ENCODE results near the gene TALDO1.
A peak's percentile ranks its signal among the peaks of the same experiment; 100 is the strongest.

The TALDO1 gene

GRCh38 chr11:747158-748006 lies at the start of gene TALDO1:
Gene TALDO1 (plus strand): TSS chr11:747464. CDS start chr11:747482, 18 bp downstream.
- in situ Hi-C loops (cut with HindIII; ENCODE audit: low pct_unique_long_range_greater_than_20kb, low sequenced_read_pairs), result no loop called here
- no peak for TF ChIP-seq JUND (IDR thresholded peaks at IDR 0.05; ENCODE audit: low read depth)
- DNase-seq (ENCODE audit: low read depth in 1 of 2, low spot score in 1 of 2), result peak; percentile 64 to 89

GRCh38 chr11:697811-698311 lies 49.4 kb upstream of the TALDO1 start:
- no peak for DNase-seq (ENCODE audit: low read depth in 1 of 2, low spot score in 1 of 2)
- in situ Hi-C loops (cut with HindIII; ENCODE audit: low pct_unique_long_range_greater_than_20kb, low sequenced_read_pairs), result no loop called here
- no peak for TF ChIP-seq JUND (IDR thresholded peaks at IDR 0.05; ENCODE audit: low read depth)

- TF ChIP-seq JUND (IDR thresholded peaks at IDR 0.05; ENCODE audit: low read depth), result no peak
- in situ Hi-C loops (cut with HindIII; ENCODE audit: low pct_unique_long_range_greater_than_20kb, low sequenced_read_pairs), result no loop called here
- no peak for DNase-seq (ENCODE audit: low read depth in 1 of 2, low spot score in 1 of 2)
Measured at GRCh38 chr11:698493-699115, 48.7 kb upstream of the TALDO1 start.

- DNase-seq (ENCODE audit: low read depth in 1 of 2, low spot score in 1 of 2), result no peak
- no peak for TF ChIP-seq JUND (IDR thresholded peaks at IDR 0.05; ENCODE audit: low read depth)
- in situ Hi-C loops (cut with HindIII; ENCODE audit: low pct_unique_long_range_greater_than_20kb, low sequenced_read_pairs), result no loop called here
Measured at GRCh38 chr11:699116-699508, 48.2 kb upstream of the TALDO1 start.

- TF ChIP-seq JUND (IDR thresholded peaks at IDR 0.05; ENCODE audit: low read depth), result no peak
- in situ Hi-C loops (cut with HindIII; ENCODE audit: low pct_unique_long_range_greater_than_20kb, low sequenced_read_pairs), result no loop called here
- no peak for DNase-seq (ENCODE audit: low read depth in 1 of 2, low spot score in 1 of 2)
Measured at GRCh38 chr11:699753-700152, 47.5 kb upstream of the TALDO1 start.

GRCh38 chr11:701741-702461 lies 45.4 kb upstream of the TALDO1 start:
- in situ Hi-C loops (cut with HindIII; ENCODE audit: low pct_unique_long_range_greater_than_20kb, low sequenced_read_pairs), result no loop called here
- DNase-seq (ENCODE audit: low read depth in 1 of 2, low spot score in 1 of 2), result no peak
- TF ChIP-seq JUND (IDR thresholded peaks at IDR 0.05; ENCODE audit: low read depth), result no peak

GRCh38 chr11:702462-703461 lies 44.5 kb upstream of the TALDO1 start:
- DNase-seq (ENCODE audit: low read depth in 1 of 2, low spot score in 1 of 2), result peak in 1 of 2 experiments; percentile 25

GRCh38 chr11:703506-703905 lies 43.8 kb upstream of the TALDO1 start:
- in situ Hi-C loops (cut with HindIII; ENCODE audit: low pct_unique_long_range_greater_than_20kb, low sequenced_read_pairs), result no loop called here
- DNase-seq (ENCODE audit: low read depth in 1 of 2, low spot score in 1 of 2), result no peak
- TF ChIP-seq JUND (IDR thresholded peaks at IDR 0.05; ENCODE audit: low read depth), result no peak

More at GRCh38 chr11:702462-703461, 44.5 kb upstream of the TALDO1 start:
- in situ Hi-C loops (cut with HindIII; ENCODE audit: low pct_unique_long_range_greater_than_20kb, low sequenced_read_pairs), result no loop called here
- TF ChIP-seq JUND (IDR thresholded peaks at IDR 0.05; ENCODE audit: low read depth), result no peak

GRCh38 chr11:704228-704674 lies 43.0 kb upstream of the TALDO1 start:
- in situ Hi-C loops (cut with HindIII; ENCODE audit: low pct_unique_long_range_greater_than_20kb, low sequenced_read_pairs), result no loop called here
- DNase-seq (ENCODE audit: low read depth in 1 of 2, low spot score in 1 of 2), result no peak
- no peak for TF ChIP-seq JUND (IDR thresholded peaks at IDR 0.05; ENCODE audit: low read depth)

- no peak for TF ChIP-seq JUND (IDR thresholded peaks at IDR 0.05; ENCODE audit: low read depth)
- in situ Hi-C loops (cut with HindIII; ENCODE audit: low pct_unique_long_range_greater_than_20kb, low sequenced_read_pairs), result no loop called here
- DNase-seq (ENCODE audit: low read depth in 1 of 2, low spot score in 1 of 2), result peak; percentile 69 to 92
Measured at GRCh38 chr11:704781-705645, 42.3 kb upstream of the TALDO1 start.

Measured in T47D (cell line).